Glutamatergic neuron (in vitro differentiated cells): Measurements from ENCODE around the gene SYT8. TPM values are rescaled to one million over a fixed set of nuclear protein-coding genes. Genes with fewer than 3 reads are reported as not detected.

Experiments
- DNase-seq: peaks from one replicate; pipeline ENCODE4 v3.0.0; 2022
- H3K27ac Mint-ChIP-seq: one replicate; pipeline ENCODE4 v1.8.0; 2020; ENCODE audit warnings: mild to moderate bottlenecking, mixed read lengths, inconsistent platforms; ENCODE audit not compliant: unreplicated experiment
- H3K27me3 Mint-ChIP-seq: one replicate; pipeline ENCODE4 v1.8.0; 2020; ENCODE audit warnings: mild to moderate bottlenecking, moderate library complexity, mixed read lengths, inconsistent platforms; ENCODE audit not compliant: unreplicated experiment
- H3K36me3 Mint-ChIP-seq: one replicate; pipeline ENCODE4 v1.8.0; 2020; ENCODE audit warnings: mild to moderate bottlenecking, mixed read lengths, inconsistent platforms; ENCODE audit not compliant: unreplicated experiment
- H3K4me1 Mint-ChIP-seq: one replicate; pipeline ENCODE4 v1.8.0; 2020; ENCODE audit warnings: mild to moderate bottlenecking, low read depth, mixed read lengths, inconsistent platforms; ENCODE audit not compliant: unreplicated experiment
- H3K4me3 Mint-ChIP-seq: one replicate; pipeline ENCODE4 v1.8.0; 2020; ENCODE audit warnings: mild to moderate bottlenecking, mixed read lengths, inconsistent platforms; ENCODE audit not compliant: unreplicated experiment
- H3K9me3 Mint-ChIP-seq: one replicate; pipeline ENCODE4 v1.8.0; 2020; ENCODE audit warnings: mild to moderate bottlenecking, moderate library complexity, mixed read lengths, inconsistent platforms; ENCODE audit not compliant: unreplicated experiment
- total RNA-seq: library from RNA; stranded (reverse); fragmentation: NEBNext Ultra II Directional; extraction: Animal tissue kit (Norgen Biotek cat#: 25700); gene quantifications from one replicate; pipeline ENCODE4 v1.2.1, GENCODE V29; 2021; ENCODE audit not compliant: unreplicated experiment
- TF ChIP-seq, protein P1 (sequence below): fragments of 200-600 bp; sonication (generic); IDR thresholded peaks from one replicate; pipeline ENCODE4 v1.5.0; 2021; ENCODE audit not compliant: partially characterized antibody, unreplicated experiment

Gene SYT8
- total RNA-seq, 1 donor from 2014 or later, result not detected

DNA sequence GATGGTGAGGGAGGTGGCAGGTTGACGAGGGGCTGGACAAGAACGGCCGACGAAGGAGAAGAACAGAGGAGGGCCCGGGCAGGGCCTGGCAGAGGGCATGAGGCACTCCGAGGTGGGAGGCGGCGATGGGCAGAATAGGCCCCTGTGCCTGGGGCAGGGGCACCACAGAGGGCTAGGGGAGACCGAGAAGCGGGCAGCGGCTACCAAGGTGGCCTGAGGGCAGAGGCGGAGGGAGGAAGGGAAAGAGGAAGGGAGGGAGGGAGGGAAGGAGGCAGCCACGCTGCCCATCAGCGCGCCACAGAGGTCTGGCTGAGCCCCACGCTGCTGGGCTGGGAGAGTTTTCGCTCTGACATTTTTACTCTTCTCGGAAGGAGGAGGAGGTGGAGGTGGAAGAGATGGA, 29.4 kb downstream of the SYT8 start:
- Mint-ChIP-seq H3K27me3 (peaks cover 2% of the 10 kb centered on the region), H3K36me3 (no peaks in the 10 kb centered on the region), H3K9me3 (no peaks in the 10 kb centered on the region), H3K27ac (no peak overlapping the region), H3K4me3 (no peak overlapping the region), H3K4me1 (peaks cover 3% of the 10 kb centered on the region)
- no peak for DNase-seq
- TF ChIP-seq, protein P1, sequence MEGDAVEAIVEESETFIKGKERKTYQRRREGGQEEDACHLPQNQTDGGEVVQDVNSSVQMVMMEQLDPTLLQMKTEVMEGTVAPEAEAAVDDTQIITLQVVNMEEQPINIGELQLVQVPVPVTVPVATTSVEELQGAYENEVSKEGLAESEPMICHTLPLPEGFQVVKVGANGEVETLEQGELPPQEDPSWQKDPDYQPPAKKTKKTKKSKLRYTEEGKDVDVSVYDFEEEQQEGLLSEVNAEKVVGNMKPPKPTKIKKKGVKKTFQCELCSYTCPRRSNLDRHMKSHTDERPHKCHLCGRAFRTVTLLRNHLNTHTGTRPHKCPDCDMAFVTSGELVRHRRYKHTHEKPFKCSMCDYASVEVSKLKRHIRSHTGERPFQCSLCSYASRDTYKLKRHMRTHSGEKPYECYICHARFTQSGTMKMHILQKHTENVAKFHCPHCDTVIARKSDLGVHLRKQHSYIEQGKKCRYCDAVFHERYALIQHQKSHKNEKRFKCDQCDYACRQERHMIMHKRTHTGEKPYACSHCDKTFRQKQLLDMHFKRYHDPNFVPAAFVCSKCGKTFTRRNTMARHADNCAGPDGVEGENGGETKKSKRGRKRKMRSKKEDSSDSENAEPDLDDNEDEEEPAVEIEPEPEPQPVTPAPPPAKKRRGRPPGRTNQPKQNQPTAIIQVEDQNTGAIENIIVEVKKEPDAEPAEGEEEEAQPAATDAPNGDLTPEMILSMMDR, result no peak

DNA sequence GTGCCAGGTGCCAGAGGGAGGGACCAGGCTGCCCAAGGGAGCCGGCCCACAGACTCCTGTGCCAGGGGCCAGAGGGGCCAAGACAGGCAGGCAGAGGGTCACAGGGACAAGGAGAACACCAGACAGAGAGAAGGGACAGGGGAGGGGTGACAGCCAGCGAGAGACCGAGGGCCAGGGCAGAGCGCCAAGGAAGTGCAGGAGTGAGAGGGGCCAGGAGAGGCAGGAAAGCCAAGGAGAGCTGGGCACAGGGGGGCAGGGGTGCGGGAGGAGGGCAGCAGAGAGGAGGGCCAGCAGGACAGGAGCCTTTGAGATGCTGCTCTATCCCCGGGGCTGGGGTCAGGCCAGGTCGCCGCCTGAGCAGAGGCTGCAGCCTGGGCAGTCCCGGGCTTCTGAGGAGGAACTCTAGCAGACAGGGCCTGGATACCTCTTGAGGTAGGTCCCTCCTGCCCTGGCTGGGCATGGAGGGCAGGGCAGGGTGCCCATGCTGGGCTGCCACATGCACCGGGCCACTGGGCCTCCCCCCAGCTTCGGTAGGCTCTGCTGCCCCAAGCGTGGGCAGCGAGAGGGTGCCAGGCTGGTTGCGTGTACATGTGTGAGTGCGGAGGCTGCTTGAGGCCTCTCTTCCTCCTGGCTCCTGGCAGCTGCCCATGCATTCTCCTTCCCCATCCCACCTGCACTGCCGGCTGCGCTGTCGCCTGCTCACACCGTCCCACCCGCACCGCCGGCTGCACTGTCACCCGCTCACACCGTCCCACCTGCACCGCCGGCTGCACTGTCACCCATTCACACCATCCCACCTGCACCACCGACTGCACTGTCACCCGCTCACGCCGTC, 30.3 kb downstream of the SYT8 start:
- TF ChIP-seq, protein P1, result no peak
- Mint-ChIP-seq H3K36me3 (no peaks in the 10 kb centered on the region), H3K4me1 (no peaks in the 10 kb centered on the region), H3K27me3 (peaks cover 2% of the 10 kb centered on the region), H3K9me3 (no peaks in the 10 kb centered on the region), H3K4me3 (no peak overlapping the region), H3K27ac (no peak overlapping the region)
- DNase-seq, result no peak

GRCh38 chr11:1866226-1866625, 31.4 kb downstream of the SYT8 start:
- Mint-ChIP-seq H3K36me3 (no peaks in the 10 kb centered on the region), H3K27me3 (peaks cover 2% of the 10 kb centered on the region), H3K4me1 (no peaks in the 10 kb centered on the region), H3K4me3 (no peak overlapping the region), H3K9me3 (no peaks in the 10 kb centered on the region), H3K27ac (no peak overlapping the region)
- TF ChIP-seq, protein P1, result no peak
- no peak for DNase-seq

DNA sequence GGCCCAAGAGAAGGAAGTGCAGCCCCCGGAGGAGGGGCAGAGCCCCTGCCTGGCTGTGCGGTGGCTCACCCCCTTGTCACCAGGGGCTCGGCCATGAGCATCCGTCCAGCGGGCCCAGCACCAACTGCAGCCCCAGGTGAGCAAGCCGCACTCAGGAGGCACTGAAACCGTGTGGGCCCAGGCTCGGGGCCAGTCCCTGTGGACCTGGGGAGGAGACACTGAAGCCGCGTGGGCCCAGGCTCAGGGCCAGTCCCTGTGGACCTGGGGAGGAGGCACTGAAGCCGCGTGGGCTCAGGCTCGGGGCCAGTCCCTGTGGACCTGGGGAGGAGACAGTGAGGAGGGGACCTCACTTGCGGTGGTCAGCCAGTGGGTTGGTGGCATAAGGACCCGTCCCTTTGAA, 32.0 kb downstream of the SYT8 start:
- Mint-ChIP-seq H3K4me1 (no peaks in the 10 kb centered on the region), H3K27me3 (peaks cover 3% of the 10 kb centered on the region), H3K9me3 (no peaks in the 10 kb centered on the region), H3K36me3 (no peaks in the 10 kb centered on the region), H3K27ac (no peak overlapping the region), H3K4me3 (no peak overlapping the region)
- TF ChIP-seq, protein P1, result no peak
- no peak for DNase-seq

DNA sequence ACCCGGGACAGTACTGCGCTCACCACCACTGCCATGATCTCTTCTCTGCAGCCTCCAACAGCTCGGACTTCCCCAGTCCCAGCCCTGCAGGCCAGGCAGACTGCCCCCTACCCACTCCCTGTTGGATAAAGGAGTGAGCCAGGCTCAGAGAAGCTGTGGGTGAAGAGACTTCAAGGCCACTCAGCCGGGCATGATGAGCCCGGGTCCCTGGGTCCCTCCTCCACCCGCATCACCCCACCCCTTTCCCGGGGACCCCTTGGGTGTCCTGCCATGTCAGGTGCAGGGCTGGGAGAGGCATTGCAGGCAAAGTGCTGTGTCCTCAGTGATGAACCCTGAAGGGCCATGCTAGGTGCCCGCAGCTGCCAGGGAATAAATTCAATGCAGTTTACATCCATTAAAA, 32.6 kb downstream of the SYT8 start:
- H3K9me3 Mint-ChIP-seq, result no peaks in the 10 kb centered on the region

More for the DNA sequence above, 32.6 kb downstream of the SYT8 start:
- Mint-ChIP-seq H3K27me3 (peaks cover 5% of the 10 kb centered on the region), H3K4me1 (no peaks in the 10 kb centered on the region), H3K4me3 (no peak overlapping the region), H3K36me3 (no peaks in the 10 kb centered on the region), H3K27ac (no peak overlapping the region)
- TF ChIP-seq, protein P1, result no peak
- DNase-seq, result no peak
